ENCODE results near the gene FOXD4.
A peak's percentile ranks its signal among the peaks of the same experiment; 100 is the strongest.
"Not testable (repeated sequence)": the region's sequence is repeated elsewhere in the genome, so short reads cannot be mapped to it uniquely, and the experiment has no call there.

Gene FOXD4

GRCh38 chr9:90851-91250 lies 27.4 kb downstream of the FOXD4 start:
- not testable (repeated sequence) for DNase-seq

- DNase-seq = peak; percentile 27
Observed at GRCh38 chr9:88396-89037, 29.7 kb downstream of the FOXD4 start.

- not testable (repeated sequence) for DNase-seq
Observed at GRCh38 chr9:87860-88259, 30.4 kb downstream of the FOXD4 start.

- DNase-seq = not testable (repeated sequence)
Observed at GRCh38 chr9:87105-87504, 31.1 kb downstream of the FOXD4 start.

- DNase-seq = not testable (repeated sequence)
Observed at GRCh38 chr9:86697-87096, 31.5 kb downstream of the FOXD4 start.

GRCh38 chr9:82932-83689 lies 35.1 kb downstream of the FOXD4 start:
- not testable (repeated sequence) for DNase-seq

GRCh38 chr9:78333-78732 lies 39.9 kb downstream of the FOXD4 start:
- DNase-seq = not testable (repeated sequence)

GRCh38 chr9:76389-76788 lies 41.8 kb downstream of the FOXD4 start:
- DNase-seq = not testable (repeated sequence)

- DNase-seq = not testable (repeated sequence)
Observed at GRCh38 chr9:73900-74525, 44.2 kb downstream of the FOXD4 start.

GRCh38 chr9:73076-73899 lies 44.9 kb downstream of the FOXD4 start:
- DNase-seq = peak; percentile 13
